AG04449 (cell line): ENCODE data around the gene SLC35B1.

Experiments used
- CTCF ChIA-PET: fragments of 350-600 bp; formaldehyde crosslinking; extraction: SDS; loops from one replicate; lab custom pipeline; 2021; ENCODE audit warnings: antibody characterized with exemption; lab: Yijun Ruan, JAX
- POLR2A ChIA-PET: fragments of 400-600, 350-600 bp; formaldehyde crosslinking; extraction: SDS; loops from one replicate; lab custom pipeline; 2020; ENCODE audit warnings: antibody characterized with exemption, inconsistent platforms; lab: Yijun Ruan, JAX
- DNase-seq: peaks from one replicate; pipeline ENCODE4 v3.0.0-alpha.2; 2010; ENCODE audit warnings: low read depth, low spot score
- H3K4me3 ChIP-seq: 2 replicates; pipeline ENCODE4 v1.5.1; 2011; ENCODE audit warnings: low read depth, mild to moderate bottlenecking, control low read depth, low read length
- TF ChIP-seq, protein P1 (sequence below): IDR thresholded peaks from one replicate; pipeline ENCODE4 v1.5.1; 2011; ENCODE audit warnings: mild to moderate bottlenecking, moderate library complexity, low read length, control low read depth, inconsistent platforms; ENCODE audit not compliant: insufficient read depth; ENCODE audit errors: missing control alignments

Gene SLC35B1

DNA sequence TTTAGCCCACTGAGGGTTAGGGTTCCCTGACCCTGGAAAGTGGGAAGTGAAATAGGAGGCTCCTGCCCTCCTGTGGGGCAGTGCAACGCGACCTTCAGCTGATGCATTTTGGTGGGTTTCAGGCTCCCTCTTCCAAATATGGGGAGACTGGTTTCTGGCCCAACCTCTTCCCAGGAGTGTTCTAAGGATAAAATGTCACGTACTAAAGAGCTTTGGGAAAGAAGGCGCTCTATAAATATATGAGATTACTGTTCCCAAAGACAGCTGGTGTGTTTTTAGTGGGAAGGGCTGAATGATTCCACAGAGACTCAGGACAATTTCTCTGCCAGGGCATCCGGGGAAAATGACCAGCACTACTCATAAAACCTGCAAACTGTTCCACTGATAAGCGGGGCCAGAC is 9.8 kb downstream of the SLC35B1 start:
- POLR2A ChIA-PET, result no interaction called here
- TF ChIP-seq, protein P1, sequence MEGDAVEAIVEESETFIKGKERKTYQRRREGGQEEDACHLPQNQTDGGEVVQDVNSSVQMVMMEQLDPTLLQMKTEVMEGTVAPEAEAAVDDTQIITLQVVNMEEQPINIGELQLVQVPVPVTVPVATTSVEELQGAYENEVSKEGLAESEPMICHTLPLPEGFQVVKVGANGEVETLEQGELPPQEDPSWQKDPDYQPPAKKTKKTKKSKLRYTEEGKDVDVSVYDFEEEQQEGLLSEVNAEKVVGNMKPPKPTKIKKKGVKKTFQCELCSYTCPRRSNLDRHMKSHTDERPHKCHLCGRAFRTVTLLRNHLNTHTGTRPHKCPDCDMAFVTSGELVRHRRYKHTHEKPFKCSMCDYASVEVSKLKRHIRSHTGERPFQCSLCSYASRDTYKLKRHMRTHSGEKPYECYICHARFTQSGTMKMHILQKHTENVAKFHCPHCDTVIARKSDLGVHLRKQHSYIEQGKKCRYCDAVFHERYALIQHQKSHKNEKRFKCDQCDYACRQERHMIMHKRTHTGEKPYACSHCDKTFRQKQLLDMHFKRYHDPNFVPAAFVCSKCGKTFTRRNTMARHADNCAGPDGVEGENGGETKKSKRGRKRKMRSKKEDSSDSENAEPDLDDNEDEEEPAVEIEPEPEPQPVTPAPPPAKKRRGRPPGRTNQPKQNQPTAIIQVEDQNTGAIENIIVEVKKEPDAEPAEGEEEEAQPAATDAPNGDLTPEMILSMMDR, result no peak
- no peak overlapping the region for H3K4me3 ChIP-seq

DNA sequence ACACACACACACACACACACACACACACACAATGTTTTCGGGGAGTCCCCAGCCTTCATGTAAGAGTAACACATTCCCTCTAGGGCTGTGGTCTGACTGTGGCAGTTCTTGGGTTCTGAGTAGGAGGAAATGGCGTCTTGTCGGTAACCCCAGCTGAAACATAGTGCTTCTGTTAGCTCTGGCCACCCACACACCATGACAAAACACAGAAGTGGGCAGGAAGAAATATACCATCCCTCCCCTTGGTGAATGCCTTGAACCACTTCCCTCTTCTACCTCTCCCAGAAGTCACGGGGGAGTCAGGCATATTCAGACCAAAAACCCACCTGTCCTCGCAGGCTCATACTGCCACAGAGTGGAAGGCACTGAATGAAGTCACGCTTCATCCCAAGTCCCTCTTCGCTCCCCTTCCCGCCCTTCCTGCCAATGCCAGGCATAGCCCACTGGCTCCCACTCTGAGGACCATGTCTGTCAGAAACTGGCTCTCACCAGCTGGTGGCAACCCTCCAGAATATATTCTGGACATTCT is 11.5 kb downstream of the SLC35B1 start:
- TF ChIP-seq, protein P1, result no peak
- ChIA-PET POLR2A (no interaction called here), CTCF (interaction anchor here (0.6 to 27.0 kb wide), 25 partner anchors 9 to 305 kb away, joined by 3 to 1118 read pairs (median 5); partner anchors contain the start of genes FAM117A, NXPH3 and SLC35B1)
- no peak for DNase-seq
- no peak overlapping the region for H3K4me3 ChIP-seq

More for the DNA sequence above, 9.8 kb downstream of the SLC35B1 start:
- CTCF ChIA-PET, result interaction anchor here (0.7 to 27.0 kb wide), 12 partner anchors 8 to 299 kb away, joined by 3 to 1118 read pairs (median 4); partner anchors contain the start of genes FAM117A, NXPH3 and SLC35B1
- no peak for DNase-seq

DNA sequence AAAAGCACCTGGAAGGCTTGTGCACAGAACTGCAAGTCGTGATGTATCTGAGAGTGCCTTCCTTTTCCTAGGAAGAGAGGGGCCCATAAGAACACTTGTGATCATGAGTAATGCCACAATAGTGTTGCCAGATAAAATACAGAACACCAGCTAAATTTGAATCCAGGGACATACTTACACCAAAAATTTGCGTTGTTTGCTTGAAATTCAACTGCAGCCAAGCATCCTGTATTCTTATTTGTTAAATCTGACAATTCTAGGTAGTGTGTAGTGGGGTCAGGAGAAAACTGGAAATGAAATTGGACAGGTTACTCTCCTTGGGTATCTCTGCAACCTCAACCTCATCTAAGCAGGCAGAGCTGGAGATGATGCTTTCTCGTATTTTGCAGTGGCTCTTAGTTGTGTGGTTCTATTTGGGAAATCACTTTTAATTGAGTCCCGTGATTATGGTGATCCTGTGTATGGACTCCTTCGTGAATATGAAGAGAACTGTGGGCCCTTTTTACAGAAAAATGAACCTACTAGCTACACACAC is 12.0 kb downstream of the SLC35B1 start:
- TF ChIP-seq, protein P1, result no peak
- no peak for DNase-seq
- ChIA-PET CTCF (interaction anchor here (0.6 to 27.0 kb wide), 25 partner anchors 9 to 305 kb away, joined by 3 to 1118 read pairs (median 5); partner anchors contain the start of genes NXPH3 and SLC35B1), POLR2A (interaction anchor here (0.6 kb wide), 1 partner anchor 17 kb away, joined by 3 read pairs; no protein-coding TSS in a partner anchor)
- H3K4me3 ChIP-seq, result no peak overlapping the region

GRCh38 chr17:49694847-49695697 is 12.7 kb downstream of the SLC35B1 start:
- ChIA-PET POLR2A (interaction anchor here (0.6 kb wide), 1 partner anchor 18 kb away, joined by 3 read pairs; no protein-coding TSS in a partner anchor), CTCF (interaction anchor here (1.0 to 27.0 kb wide), 23 partner anchors 8 to 306 kb away, joined by 3 to 1118 read pairs (median 5); partner anchors contain the start of genes NXPH3 and SLC35B1)
- TF ChIP-seq, protein P1, result peak; percentile 73
- no peak overlapping the region for H3K4me3 ChIP-seq
- DNase-seq, result no peak

GRCh38 chr17:49692751-49693150 is 15.0 kb downstream of the SLC35B1 start:
- DNase-seq, result no peak
- ChIA-PET POLR2A (interaction anchor here (0.6 to 0.7 kb wide), 2 partner anchors 14 to 131 kb away, joined by 4 to 5 read pairs; no protein-coding TSS in a partner anchor), CTCF (interaction anchor here (4.7 to 27.0 kb wide), 3 partner anchors 8 to 120 kb away, joined by 31 to 1118 read pairs (median 202); partner anchors contain the start of genes NXPH3 and SLC35B1)
- H3K4me3 ChIP-seq, result no peak overlapping the region
- TF ChIP-seq, protein P1, result no peak
